NCI-H748 (cell line): ENCODE data around the gene ARID4B.

ENCODE experiments used
- DNase-seq: peaks from one replicate; lab custom pipeline; 2025; ENCODE audit not compliant: unreplicated experiment; lab: John Stamatoyannopoulos, UW

ARID4B gene

DNA sequence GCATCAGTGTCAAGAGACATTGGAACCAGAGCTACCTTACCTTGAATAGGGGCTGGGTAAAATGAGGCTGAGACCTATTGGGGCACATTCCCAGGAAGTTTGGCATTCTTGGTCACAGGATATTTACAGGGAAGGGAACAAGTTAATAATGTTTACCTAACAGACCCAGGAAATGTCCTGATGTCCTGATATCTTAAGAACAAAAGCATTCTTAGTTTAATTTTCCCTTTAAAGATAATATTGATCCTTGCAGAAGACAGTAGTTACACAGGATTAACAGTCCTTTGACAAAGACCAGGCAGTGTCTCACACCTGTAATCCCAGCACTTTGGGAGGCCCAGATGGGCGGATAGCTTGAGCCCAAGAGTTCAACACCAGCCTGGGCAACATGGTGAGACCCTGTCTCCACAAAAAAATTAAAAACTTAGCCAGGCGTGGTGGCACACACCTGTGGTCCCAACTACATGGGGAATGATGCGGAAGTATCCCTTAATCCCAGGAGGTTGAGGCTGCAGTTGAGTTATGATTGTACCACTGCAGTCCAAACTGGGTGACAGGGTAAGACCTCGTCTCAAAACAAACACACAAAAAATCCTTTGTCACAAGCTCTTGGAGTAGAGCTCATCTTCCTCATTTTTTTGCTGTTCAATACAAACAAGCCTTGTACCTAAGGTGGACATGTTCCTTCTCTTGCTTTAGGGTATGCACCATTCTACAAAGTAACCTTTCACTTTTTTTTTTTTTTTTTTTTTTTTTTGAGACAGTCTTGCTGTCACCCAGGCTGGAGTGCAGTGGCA lies 198.0 kb downstream of the ARID4B start:
- no peak for DNase-seq

DNA sequence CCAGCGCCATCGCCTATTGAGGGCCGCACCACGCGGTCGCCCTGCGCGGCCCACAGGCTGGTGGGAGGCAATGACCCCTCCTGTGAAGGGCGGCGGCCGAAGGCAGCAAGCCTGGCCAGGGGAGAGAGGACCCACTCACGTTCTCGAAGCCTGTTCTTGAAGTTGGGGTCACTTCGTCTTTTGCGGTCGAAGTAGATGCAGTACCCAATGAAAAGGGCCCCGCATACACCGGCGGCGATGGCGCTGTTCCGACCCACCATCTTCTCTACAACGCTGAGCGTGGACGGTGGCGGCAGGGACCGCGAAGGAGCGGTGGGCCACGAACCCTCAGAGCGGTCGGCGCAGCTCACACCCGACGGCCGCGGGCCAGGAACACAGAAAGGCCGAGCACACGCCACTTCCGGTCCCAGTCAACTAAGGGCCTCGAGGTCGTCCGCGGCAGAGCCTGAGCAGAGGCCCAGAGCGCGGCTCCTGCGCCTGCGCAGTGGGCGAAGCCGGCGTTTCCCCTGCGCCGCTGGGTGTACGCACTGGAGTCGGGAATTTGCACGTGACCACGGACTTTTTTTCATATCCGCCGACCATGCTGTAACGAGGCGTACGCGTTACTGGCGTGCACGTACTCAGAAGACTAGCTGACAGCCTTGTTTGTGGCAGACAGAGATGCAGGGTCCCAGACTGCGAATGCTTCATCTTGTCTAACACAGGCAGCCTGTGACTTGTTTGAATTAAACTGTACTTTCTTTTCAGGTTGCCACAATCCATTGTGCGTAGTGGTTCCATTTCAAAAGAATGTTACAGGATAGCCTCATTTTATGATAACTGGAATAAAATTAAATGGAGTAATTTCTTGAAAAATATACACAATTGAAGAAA lies 199.3 kb downstream of the ARID4B start, which contains the start of gene TOMM20:
Gene TOMM20, minus strand, starts transcription at position 382 of the 873 bp plus-strand sequence. Its CDS starts 122 bp downstream, at position 260.
- peak; percentile 96 for DNase-seq

DNA sequence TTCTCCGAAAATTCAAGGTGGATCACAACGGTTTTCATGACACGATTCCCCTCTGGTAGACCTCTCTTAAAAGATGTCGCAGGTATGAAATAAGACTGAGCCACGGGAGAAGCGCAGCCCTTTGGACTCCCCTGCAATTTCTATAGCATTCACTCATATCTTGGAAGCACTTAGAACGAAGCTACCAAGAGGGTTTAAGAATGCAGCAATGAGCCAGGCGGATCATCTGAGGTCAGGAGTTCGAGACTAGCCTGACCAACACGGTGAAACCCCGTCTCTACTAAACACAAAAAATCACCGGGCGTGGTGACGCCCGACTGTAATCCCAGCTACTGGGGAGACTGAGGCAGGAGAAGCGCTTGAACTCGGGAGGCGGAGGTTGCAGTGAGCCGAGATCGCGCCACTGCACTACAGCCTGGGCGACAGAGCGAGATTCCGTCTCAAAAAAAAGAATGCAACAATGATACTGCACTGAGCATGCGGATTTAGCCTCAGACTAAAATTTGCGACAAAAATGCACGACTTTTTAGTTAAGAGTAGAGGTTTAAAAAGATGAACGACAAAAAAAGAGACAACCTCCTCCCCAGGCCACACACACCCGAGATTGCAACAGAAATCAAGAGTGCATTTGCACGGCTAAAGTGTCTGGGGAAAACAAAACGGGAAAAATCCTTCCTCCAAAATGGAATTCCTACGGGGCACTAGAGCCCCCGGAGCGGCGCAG lies 200.1 kb downstream of the ARID4B start:
- no peak for DNase-seq

DNA sequence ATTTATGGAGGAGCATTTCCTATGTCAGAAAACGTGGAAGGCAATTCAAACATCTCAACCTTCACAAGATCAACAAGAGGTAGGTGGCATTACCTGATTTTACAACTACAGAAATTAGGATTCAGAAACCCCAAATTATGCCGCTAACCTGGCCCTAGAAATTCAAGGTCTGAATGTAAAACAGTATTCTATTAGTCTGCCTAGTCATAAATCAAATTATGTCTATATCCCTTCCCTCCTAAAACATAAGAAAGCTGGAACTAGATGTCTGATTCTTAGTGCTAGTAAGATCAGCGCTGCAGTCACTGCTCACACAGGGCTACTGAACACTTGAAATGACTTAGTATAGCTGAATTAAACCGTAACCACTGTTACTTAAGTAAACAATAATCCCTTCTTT lies 200.8 kb downstream of the ARID4B start:
- no peak for DNase-seq

DNA sequence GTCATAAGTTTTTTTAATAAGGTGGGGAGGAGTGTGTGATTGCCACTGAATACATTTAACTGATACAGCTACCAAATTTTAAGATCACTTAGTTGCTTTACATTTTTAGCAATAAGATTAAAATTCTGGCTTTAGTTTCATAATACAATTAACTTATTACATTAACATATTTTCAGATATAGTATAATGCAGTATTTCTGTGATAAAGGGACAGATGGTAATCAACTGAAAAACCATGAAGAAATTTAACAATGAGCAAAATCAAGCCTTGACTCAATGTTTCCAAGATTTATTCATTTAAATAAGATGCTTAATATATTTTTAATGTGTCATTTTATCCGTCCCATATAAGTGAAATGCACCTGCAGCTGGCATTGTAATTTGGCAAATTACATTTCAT lies 203.3 kb downstream of the ARID4B start:
- no peak for DNase-seq

DNA sequence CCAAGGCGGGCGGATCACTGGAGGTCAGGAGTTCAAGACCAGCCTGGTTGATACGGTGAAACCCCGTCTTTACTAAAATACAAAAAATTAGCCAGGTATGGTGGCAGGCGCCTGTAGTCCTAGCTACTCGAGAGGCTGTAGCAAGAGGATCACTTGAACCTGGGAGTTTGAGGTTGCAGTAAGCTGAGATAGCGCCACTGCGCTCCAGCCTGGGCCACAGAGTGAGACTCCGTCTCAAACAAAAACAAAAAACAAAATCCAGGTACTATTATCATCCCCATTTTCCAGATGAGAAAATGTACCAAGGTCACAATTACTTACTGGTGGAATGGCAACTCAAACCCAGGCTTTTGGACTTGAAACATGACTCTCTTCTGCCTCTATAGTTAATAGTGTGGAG lies 203.9 kb downstream of the ARID4B start:
- DNase-seq = no peak

DNA sequence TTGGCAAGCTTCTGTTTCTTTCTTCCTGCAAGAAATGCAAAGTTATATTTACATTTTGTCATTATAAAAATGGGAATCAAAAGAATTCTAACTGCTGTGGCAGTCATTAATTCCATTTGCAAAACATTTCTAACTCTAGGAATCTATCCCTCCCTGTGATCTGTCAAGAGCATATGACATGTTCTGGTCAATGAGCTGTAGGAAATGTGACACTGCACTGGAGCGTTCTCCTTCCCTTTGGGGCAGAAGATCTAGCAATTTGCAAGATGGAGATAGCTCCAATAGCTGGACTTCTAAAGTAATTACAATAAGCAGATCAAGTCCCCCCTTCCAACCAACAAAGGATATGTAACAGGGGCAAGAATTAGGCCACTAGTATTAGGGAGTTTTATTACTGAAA lies 205.6 kb downstream of the ARID4B start:
- DNase-seq = no peak
